Endothelial cell of umbilical vein (primary cell): Measurements from ENCODE around the gene STX8.

Experiments
- EZH2 ChIP-seq: IDR thresholded peaks from 2 replicates; pipeline ENCODE4 v1.6.1; 2012; ENCODE audit warnings: borderline replicate concordance, low read depth, mild to moderate bottlenecking, moderate library complexity, low read length, inconsistent platforms; ENCODE audit not compliant: severe bottlenecking
- FOS ChIP-seq: IDR thresholded peaks from 2 replicates; pipeline ENCODE4 v1.6.1; 2011; ENCODE audit warnings: mild to moderate bottlenecking, low read length, moderate library complexity, borderline replicate concordance; ENCODE audit not compliant: insufficient read depth
- GATA2 ChIP-seq: IDR thresholded peaks from 2 replicates; pipeline ENCODE4 v1.7.0; 2011; ENCODE audit warnings: low read depth, mild to moderate bottlenecking, moderate library complexity, mixed read lengths, low read length; ENCODE audit not compliant: insufficient read length, insufficient read depth
- JUN ChIP-seq: IDR thresholded peaks from 2 replicates; pipeline ENCODE4 v1.6.1; 2011; ENCODE audit warnings: borderline replicate concordance, low read depth; ENCODE audit not compliant: insufficient read length, insufficient read depth
- MYC ChIP-seq: IDR thresholded peaks from one replicate; pipeline ENCODE4 v1.6.1; 2011; ENCODE audit warnings: mild to moderate bottlenecking, low read depth, low read length
- POLR2A ChIP-seq: IDR thresholded peaks from 2 replicates; pipeline ENCODE4 v1.6.1; 2012; ENCODE audit warnings: low read depth, mild to moderate bottlenecking, control low read depth, low read length
- POLR2AphosphoS5 ChIP-seq: IDR thresholded peaks from 2 replicates; pipeline ENCODE4 v1.6.1; 2012; ENCODE audit warnings: low read depth, mild to moderate bottlenecking, control low read depth, low read length, moderate library complexity; ENCODE audit not compliant: insufficient read depth
- TF ChIP-seq, protein P1 (sequence below), 2 donors: IDR thresholded peaks; 1 replicate in 1 of 2; 2 replicates in 1 of 2; pipeline ENCODE4 v1.5.1; 2011; ENCODE audit warnings: low read length in 2 of 2, mild to moderate bottlenecking in 2 of 2, moderate library complexity in 2 of 2, control low read depth in 1 of 2, inconsistent platforms in 1 of 2, low read depth in 1 of 2; ENCODE audit not compliant: insufficient read depth in 1 of 2; ENCODE audit errors: extremely low read depth in 1 of 2
- TF ChIP-seq, protein P2 (sequence below): IDR thresholded peaks from 2 replicates; pipeline ENCODE4 v1.6.1; 2011; ENCODE audit not compliant: insufficient read depth, insufficient read length

DNA sequence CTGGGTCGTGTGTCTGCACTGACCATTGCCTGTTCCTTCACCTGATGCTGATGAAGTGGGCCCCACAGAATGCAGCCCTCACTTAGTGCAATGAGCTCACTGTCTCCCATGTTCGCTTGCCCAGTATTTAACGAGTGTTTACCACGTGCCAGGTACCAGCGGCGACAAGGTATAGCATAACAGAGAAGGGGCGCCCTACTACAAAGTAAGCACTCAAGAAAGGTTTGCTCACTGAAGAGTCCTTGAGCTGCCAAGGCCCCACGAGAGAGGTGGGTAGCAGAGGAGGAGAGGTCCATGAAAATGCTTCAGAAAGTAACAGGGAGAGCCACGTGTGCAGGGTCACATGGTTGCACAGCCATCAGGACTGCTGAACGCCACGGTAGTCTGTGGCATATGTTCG, 324.3 kb downstream of the STX8 start:
- TF ChIP-seq POLR2A = no peak
- TF ChIP-seq, protein P1, sequence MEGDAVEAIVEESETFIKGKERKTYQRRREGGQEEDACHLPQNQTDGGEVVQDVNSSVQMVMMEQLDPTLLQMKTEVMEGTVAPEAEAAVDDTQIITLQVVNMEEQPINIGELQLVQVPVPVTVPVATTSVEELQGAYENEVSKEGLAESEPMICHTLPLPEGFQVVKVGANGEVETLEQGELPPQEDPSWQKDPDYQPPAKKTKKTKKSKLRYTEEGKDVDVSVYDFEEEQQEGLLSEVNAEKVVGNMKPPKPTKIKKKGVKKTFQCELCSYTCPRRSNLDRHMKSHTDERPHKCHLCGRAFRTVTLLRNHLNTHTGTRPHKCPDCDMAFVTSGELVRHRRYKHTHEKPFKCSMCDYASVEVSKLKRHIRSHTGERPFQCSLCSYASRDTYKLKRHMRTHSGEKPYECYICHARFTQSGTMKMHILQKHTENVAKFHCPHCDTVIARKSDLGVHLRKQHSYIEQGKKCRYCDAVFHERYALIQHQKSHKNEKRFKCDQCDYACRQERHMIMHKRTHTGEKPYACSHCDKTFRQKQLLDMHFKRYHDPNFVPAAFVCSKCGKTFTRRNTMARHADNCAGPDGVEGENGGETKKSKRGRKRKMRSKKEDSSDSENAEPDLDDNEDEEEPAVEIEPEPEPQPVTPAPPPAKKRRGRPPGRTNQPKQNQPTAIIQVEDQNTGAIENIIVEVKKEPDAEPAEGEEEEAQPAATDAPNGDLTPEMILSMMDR (IDR thresholded peaks at IDR 0.05; ENCODE audit: extremely low read depth in 1 of 2, insufficient read depth in 1 of 2, low read depth in 1 of 2, low read length in 2 of 2) = no peak
- no peak for TF ChIP-seq JUN
- TF ChIP-seq, protein P2, sequence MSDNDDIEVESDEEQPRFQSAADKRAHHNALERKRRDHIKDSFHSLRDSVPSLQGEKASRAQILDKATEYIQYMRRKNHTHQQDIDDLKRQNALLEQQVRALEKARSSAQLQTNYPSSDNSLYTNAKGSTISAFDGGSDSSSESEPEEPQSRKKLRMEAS = no peak
- no peak for TF ChIP-seq POLR2AphosphoS5
- no peak for TF ChIP-seq GATA2
- TF ChIP-seq EZH2 = no peak
- no peak for TF ChIP-seq MYC
- TF ChIP-seq FOS = no peak
